ENCODE data around the gene PRLHR. TPM values are rescaled to one million over a fixed set of nuclear protein-coding genes. Genes with fewer than 3 reads are reported as not detected.

Gene PRLHR
- total RNA-seq, 1 donor: not detected

DNA sequence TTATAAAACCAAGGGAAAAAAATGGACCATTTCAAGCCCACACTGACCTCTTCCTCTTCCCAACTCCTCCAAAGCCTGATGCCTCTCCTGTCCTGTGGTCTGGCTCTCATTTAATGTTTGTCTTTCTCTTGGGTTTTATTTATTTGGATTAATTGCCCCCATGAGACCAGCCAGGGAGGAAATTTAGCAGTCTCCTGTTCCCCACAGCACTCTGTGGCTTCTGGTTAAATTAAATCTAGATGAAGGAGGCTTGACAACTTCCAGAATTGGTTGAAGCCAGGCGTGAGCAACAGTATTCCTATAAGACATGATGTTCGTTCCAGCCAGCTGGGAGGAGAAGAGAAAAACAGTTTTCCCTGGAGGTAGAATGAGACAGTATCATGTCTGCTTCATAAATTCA, 15.1 kb upstream of the PRLHR start:
- DNase-seq (ENCODE audit: insufficient read length, low spot score, missing footprints): no peak
- Histone ChIP-seq H3K27ac (ENCODE audit: low read depth, low read length) (no peak overlapping the region), H3K36me3 (ENCODE audit: insufficient read depth, low read length) (no peaks in the 10 kb centered on the region), H4K20me1 (ENCODE audit: insufficient read depth, low read length) (no peaks in the 10 kb centered on the region), H3K4me1 (ENCODE audit: insufficient read depth, low read length) (no peaks in the 10 kb centered on the region), H3K4me3 (ENCODE audit: insufficient read depth, low read length) (no peak overlapping the region), H3K79me2 (ENCODE audit: insufficient read depth, low read length) (no peaks in the 10 kb centered on the region), H3K9me3 (ENCODE audit: low read depth, low read length) (no peaks in the 10 kb centered on the region), H3K4me2 (ENCODE audit: insufficient read depth, low read length) (no peak overlapping the region), H2AFZ (ENCODE audit: low read length) (no peak overlapping the region), H3K27me3 (ENCODE audit: insufficient read depth, low read length) (no peaks in the 10 kb centered on the region)
- TF ChIP-seq, protein P1, sequence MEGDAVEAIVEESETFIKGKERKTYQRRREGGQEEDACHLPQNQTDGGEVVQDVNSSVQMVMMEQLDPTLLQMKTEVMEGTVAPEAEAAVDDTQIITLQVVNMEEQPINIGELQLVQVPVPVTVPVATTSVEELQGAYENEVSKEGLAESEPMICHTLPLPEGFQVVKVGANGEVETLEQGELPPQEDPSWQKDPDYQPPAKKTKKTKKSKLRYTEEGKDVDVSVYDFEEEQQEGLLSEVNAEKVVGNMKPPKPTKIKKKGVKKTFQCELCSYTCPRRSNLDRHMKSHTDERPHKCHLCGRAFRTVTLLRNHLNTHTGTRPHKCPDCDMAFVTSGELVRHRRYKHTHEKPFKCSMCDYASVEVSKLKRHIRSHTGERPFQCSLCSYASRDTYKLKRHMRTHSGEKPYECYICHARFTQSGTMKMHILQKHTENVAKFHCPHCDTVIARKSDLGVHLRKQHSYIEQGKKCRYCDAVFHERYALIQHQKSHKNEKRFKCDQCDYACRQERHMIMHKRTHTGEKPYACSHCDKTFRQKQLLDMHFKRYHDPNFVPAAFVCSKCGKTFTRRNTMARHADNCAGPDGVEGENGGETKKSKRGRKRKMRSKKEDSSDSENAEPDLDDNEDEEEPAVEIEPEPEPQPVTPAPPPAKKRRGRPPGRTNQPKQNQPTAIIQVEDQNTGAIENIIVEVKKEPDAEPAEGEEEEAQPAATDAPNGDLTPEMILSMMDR (IDR thresholded peaks at IDR 0.05; ENCODE audit: extremely low read depth, low read depth, low read length): no peak

- Histone ChIP-seq H3K9me3 (ENCODE audit: low read depth, low read length) (no peaks in the 10 kb centered on the region), H3K79me2 (ENCODE audit: insufficient read depth, low read length) (no peaks in the 10 kb centered on the region), H3K4me2 (ENCODE audit: insufficient read depth, low read length) (no peak overlapping the region), H3K4me3 (ENCODE audit: insufficient read depth, low read length) (no peak overlapping the region), H3K27me3 (ENCODE audit: insufficient read depth, low read length) (no peaks in the 10 kb centered on the region), H4K20me1 (ENCODE audit: insufficient read depth, low read length) (no peaks in the 10 kb centered on the region), H2AFZ (ENCODE audit: low read length) (no peak overlapping the region), H3K4me1 (ENCODE audit: insufficient read depth, low read length) (no peaks in the 10 kb centered on the region), H3K27ac (ENCODE audit: low read depth, low read length) (no peak overlapping the region), H3K36me3 (ENCODE audit: insufficient read depth, low read length) (no peaks in the 10 kb centered on the region)
- TF ChIP-seq, protein P1 (IDR thresholded peaks at IDR 0.05; ENCODE audit: extremely low read depth, low read depth, low read length): no peak
- DNase-seq (ENCODE audit: insufficient read length, low spot score, missing footprints): no peak
These were observed 12.4 kb upstream of the PRLHR start for GRCh38 chr10:118607768-118608354.

- Histone ChIP-seq H3K4me3 (ENCODE audit: insufficient read depth, low read length) (no peak overlapping the region), H3K4me2 (ENCODE audit: insufficient read depth, low read length) (no peak overlapping the region), H3K9me3 (ENCODE audit: low read depth, low read length) (no peaks in the 10 kb centered on the region), H3K27me3 (ENCODE audit: insufficient read depth, low read length) (no peaks in the 10 kb centered on the region), H3K36me3 (ENCODE audit: insufficient read depth, low read length) (no peaks in the 10 kb centered on the region), H3K4me1 (ENCODE audit: insufficient read depth, low read length) (no peaks in the 10 kb centered on the region), H2AFZ (ENCODE audit: low read length) (no peak overlapping the region), H3K27ac (ENCODE audit: low read depth, low read length) (no peak overlapping the region), H3K79me2 (ENCODE audit: insufficient read depth, low read length) (no peaks in the 10 kb centered on the region), H4K20me1 (ENCODE audit: insufficient read depth, low read length) (no peaks in the 10 kb centered on the region)
- TF ChIP-seq, protein P1 (IDR thresholded peaks at IDR 0.05; ENCODE audit: extremely low read depth, low read depth, low read length): no peak
- no peak for DNase-seq (ENCODE audit: insufficient read length, low spot score, missing footprints)
These were observed 10.2 kb upstream of the PRLHR start for GRCh38 chr10:118605694-118606093.

GRCh38 chr10:118596426-118597124, 1.1 kb upstream of the PRLHR start:
- H3K4me1 ChIP-seq (ENCODE audit: insufficient read depth, low read length): no peaks in the 10 kb centered on the region
- H3K9me3 ChIP-seq (ENCODE audit: low read depth, low read length): no peaks in the 10 kb centered on the region
- no peak overlapping the region for H3K4me3 ChIP-seq (ENCODE audit: insufficient read depth, low read length)
- TF ChIP-seq, protein P1 (IDR thresholded peaks at IDR 0.05; ENCODE audit: extremely low read depth, low read depth, low read length): no peak
- no peaks in the 10 kb centered on the region for H4K20me1 ChIP-seq (ENCODE audit: insufficient read depth, low read length)
- no peaks in the 10 kb centered on the region for H3K36me3 ChIP-seq (ENCODE audit: insufficient read depth, low read length)
- H3K27ac ChIP-seq (ENCODE audit: low read depth, low read length): no peak overlapping the region
- no peak overlapping the region for H3K4me2 ChIP-seq (ENCODE audit: insufficient read depth, low read length)
- H2AFZ ChIP-seq (ENCODE audit: low read length): no peak overlapping the region
- no peak for DNase-seq (ENCODE audit: insufficient read length, low spot score, missing footprints)
- peaks cover 28% of the 10 kb centered on the region for H3K27me3 ChIP-seq (ENCODE audit: insufficient read depth, low read length)
- no peaks in the 10 kb centered on the region for H3K79me2 ChIP-seq (ENCODE audit: insufficient read depth, low read length)
